Effector memory CD4-positive, alpha-beta T cell (primary cell): ENCODE data around the gene SEC23B.

Experiments
- DNase-seq, 3 donors: peaks; one replicate each; pipeline ENCODE4 v3.0.0-alpha.2; 2020
- H3K27ac ChIP-seq: 2 replicates; pipeline ENCODE4 v1.7.0; 2013; ENCODE audit warnings: mild to moderate bottlenecking, low read length, moderate library complexity; ENCODE audit not compliant: insufficient read depth, poor library complexity, severe bottlenecking
- H3K27me3 ChIP-seq: replicated peaks from 2 replicates; pipeline ENCODE4 v1.7.0; 2013; ENCODE audit warnings: mild to moderate bottlenecking, low read length; ENCODE audit not compliant: insufficient read depth, control insufficient read depth, poor library complexity, severe bottlenecking
- H3K36me3 ChIP-seq: 2 replicates; pipeline ENCODE4 v1.7.0; 2013; ENCODE audit warnings: mild to moderate bottlenecking, low read length, moderate library complexity; ENCODE audit not compliant: control insufficient read depth, insufficient read depth
- H3K4me1 ChIP-seq: 2 replicates; pipeline ENCODE4 v1.7.0; 2013; ENCODE audit warnings: low read length, mild to moderate bottlenecking; ENCODE audit not compliant: control insufficient read depth, insufficient read depth, poor library complexity, severe bottlenecking
- H3K4me3 ChIP-seq: 2 replicates; pipeline ENCODE4 v1.7.0; 2013; ENCODE audit warnings: low read length, low read depth, mild to moderate bottlenecking; ENCODE audit not compliant: insufficient read depth, poor library complexity, severe bottlenecking
- H3K9me3 ChIP-seq: 2 replicates; pipeline ENCODE4 v1.7.0; 2013; ENCODE audit warnings: mild to moderate bottlenecking, low read length, moderate library complexity; ENCODE audit not compliant: control insufficient read depth

Gene SEC23B

DNA sequence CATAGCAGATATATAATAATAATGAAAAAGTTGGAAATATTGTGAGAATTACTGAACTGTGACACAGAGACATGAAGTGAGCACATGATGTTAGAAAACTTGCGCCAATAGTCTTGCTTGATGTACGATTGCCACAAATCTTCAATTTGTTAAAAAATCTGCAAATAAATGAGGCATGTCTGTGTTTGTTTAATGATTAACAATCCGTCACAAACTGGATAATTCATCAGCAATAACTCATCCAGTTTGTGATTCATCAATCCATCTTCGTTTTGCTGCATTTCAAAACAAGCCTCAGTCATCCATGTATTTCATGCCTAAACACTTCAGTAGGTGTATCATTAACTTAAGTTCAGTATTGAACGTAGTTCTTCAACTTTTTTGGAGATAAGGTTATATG, 34.0 kb downstream of the SEC23B start:
- Histone ChIP-seq H3K4me1 (no peaks in the 10 kb centered on the region), H3K36me3 (peaks cover 55% of the 10 kb centered on the region), H3K9me3 (no peaks in the 10 kb centered on the region), H3K4me3 (no peak overlapping the region), H3K27me3 (no peaks in the 10 kb centered on the region), H3K27ac (no peak overlapping the region)
- no peak for DNase-seq

DNA sequence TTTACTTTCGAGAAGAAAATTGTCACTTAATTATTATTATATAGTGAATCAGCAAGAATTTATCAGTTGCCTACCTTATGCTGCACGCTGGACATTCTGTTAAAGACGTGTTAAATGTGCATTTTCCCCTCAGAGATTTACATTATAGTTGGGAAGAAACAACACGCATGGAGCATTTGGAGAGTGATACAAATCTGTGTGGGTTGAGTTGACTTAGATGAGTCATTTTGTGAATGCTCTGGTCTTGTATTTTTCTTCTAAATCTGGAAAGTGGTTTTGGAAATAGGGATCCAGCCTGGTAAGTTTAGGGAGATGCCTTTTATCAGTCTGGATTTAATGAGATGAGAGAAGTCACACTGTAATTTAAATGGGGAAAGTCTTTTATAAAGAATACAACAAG, 35.5 kb downstream of the SEC23B start:
- no peaks in the 10 kb centered on the region for H3K9me3 ChIP-seq
- H3K4me1 ChIP-seq, result no peaks in the 10 kb centered on the region
- H3K27me3 ChIP-seq, result no peaks in the 10 kb centered on the region
- no peak overlapping the region for H3K27ac ChIP-seq
- DNase-seq, result no peak
- H3K4me3 ChIP-seq, result no peak overlapping the region
- peaks cover 61% of the 10 kb centered on the region for H3K36me3 ChIP-seq

DNA sequence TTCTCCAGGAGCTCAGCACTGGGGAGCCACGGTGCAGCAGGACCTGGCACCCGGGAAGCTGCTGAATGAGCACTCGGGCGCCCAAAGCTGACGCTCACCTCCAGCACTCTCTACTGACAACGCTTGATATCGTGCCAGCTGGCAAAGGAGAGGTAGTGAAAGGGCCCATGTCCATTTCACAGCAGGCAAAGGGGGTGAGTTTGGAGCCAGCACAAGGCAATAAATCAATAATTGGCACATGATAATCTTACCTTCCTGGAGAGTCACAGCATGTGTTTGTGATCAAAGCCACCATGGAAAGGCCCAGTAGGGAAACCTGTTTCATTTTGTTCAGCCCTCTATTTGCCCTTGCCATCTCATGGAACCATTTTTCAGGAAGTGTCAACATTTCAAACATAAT, 36.2 kb downstream of the SEC23B start:
- no peaks in the 10 kb centered on the region for H3K27me3 ChIP-seq

DNA sequence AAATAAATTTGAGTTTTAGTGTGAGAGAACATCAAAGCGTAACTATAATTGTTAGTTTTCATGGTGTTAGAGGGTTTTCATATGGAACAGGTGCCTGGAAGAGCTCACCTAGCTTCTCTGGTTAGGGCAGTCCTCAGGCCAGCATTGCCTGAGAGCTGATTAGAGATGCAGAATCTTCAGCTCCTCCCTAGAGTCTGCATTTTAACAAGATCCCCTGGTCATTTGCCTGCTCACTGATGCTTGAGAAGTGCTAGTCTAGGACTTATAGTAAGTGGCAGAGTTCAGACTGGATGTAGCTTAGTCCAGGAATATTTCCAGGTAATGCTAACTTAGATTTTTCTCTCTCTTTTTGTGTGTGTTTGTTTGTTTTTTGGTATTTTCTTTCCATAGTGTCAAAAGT, 37.8 kb downstream of the SEC23B start:
- H3K36me3 ChIP-seq, result peaks cover 72% of the 10 kb centered on the region
- H3K27ac ChIP-seq, result no peak overlapping the region
- H3K4me1 ChIP-seq, result no peaks in the 10 kb centered on the region
- H3K9me3 ChIP-seq, result no peaks in the 10 kb centered on the region
- H3K27me3 ChIP-seq, result no peaks in the 10 kb centered on the region
- no peak for DNase-seq
- no peak overlapping the region for H3K4me3 ChIP-seq

More for the DNA sequence above, 36.2 kb downstream of the SEC23B start:
- Histone ChIP-seq H3K9me3 (no peaks in the 10 kb centered on the region), H3K27ac (no peak overlapping the region), H3K36me3 (peaks cover 63% of the 10 kb centered on the region), H3K4me3 (no peak overlapping the region), H3K4me1 (no peaks in the 10 kb centered on the region)
- DNase-seq, result no peak

DNA sequence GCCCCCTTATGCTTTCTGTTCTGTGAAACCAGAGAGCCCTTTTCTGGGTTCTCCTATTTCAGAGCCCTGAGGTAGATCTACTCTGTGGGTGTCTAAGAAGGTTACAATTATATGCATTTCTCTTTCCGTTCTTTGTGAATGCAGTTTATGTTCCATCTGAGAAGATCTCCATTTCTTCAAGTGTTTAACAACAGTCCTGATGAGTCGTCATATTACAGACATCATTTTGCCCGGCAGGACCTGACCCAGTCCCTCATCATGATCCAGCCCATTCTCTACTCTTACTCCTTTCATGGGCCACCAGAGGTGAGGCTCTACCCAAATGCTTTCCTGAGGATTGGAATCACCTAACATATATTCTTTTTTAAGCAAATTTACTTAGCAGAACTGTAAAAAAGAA, 40.7 kb downstream of the SEC23B start:
- no peak for DNase-seq
- no peak overlapping the region for H3K4me3 ChIP-seq
- H3K9me3 ChIP-seq, result no peaks in the 10 kb centered on the region
- peaks cover 71% of the 10 kb centered on the region for H3K36me3 ChIP-seq
- no peaks in the 10 kb centered on the region for H3K27me3 ChIP-seq
- H3K27ac ChIP-seq, result no peak overlapping the region
- H3K4me1 ChIP-seq, result no peaks in the 10 kb centered on the region

- no peak for DNase-seq
- H3K36me3 ChIP-seq, result peaks cover 56% of the 10 kb centered on the region
- no peaks in the 10 kb centered on the region for H3K27me3 ChIP-seq
- H3K4me3 ChIP-seq, result no peak overlapping the region
- H3K4me1 ChIP-seq, result no peaks in the 10 kb centered on the region
- no peak overlapping the region for H3K27ac ChIP-seq
- H3K9me3 ChIP-seq, result no peaks in the 10 kb centered on the region
Observed at GRCh38 chr20:18553746-18554145, 46.0 kb downstream of the SEC23B start.

DNA sequence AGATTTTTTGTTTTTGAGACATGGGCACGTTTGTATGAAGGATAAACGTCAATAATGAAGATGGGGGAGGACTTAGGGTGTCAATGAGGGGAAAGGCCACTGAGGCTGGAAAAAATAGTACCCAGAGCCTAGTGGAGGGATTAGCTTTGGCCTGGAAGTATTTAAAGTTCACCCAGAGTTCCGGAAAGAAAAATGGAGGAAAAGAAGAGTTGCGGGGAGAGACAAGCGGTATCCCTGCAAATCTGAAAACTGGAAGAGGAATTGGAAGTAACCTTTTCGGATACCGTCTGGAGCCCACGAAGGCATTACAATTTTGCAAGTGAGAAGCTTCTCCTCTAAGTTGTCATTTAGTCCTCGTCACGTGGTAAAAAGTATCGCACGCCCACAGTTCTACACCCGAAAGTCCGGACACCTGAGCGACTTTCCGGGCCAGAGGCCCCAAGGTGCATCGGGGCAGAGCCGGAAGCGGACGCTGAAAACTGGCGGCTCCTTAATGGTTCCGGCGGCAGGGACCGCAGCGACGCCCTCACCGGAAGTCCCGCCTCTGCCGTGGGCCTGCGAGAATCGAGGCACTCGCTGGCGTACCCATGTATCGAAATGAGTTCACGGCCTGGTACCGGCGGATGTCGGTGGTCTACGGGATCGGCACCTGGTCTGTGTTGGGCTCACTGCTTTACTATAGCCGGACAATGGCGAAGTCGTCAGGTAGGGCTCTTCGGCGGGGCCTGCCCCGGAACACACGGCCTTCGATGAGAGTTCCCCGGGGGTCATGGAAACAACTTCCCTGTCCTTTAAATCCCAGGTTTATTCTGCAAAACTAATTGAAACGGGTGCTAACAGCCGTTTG, 59.4 kb downstream of the SEC23B start, which contains the start of gene SMIM26:
Gene SMIM26, plus strand, starts transcription at position 541 of the 847 bp plus-strand sequence. Its CDS starts 47 bp downstream, at position 588.
- Histone ChIP-seq H3K27ac (peak within 1 kb of the TSS; percentile 88), H3K4me3 (peak within 1 kb of the TSS; percentile 74), H3K27me3 (no peaks in the 10 kb centered on the region), H3K9me3 (no peaks in the 10 kb centered on the region), H3K36me3 (peaks cover 23% of the 10 kb centered on the region), H3K4me1 (peaks cover 11% of the 10 kb centered on the region)
- DNase-seq, result peak; percentile 83 to 87 (median 83)

- H3K27me3 ChIP-seq, result no peaks in the 10 kb centered on the region
- H3K9me3 ChIP-seq, result no peaks in the 10 kb centered on the region
Observed at GRCh38 chr20:18567739-18568091, 60.0 kb downstream of the SEC23B start.

DNA sequence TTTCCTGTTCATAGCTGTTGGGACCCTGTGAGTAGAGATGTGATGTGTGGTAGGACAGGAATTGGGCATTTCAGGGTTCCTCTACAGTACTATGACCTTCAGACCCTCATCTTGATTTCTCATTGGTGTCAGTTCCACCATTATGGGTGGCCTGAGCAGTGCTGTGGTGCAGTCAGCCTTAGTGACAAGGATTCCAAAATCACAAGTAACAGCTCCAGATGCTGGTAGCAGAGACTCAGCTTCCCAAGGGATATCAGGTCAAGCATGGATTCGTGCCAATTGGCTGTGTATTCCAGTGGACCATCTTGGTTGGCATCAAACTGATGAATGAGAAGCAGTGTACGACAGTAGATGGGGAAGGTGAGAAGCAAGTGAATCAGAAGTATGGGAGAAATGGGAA, 63.3 kb downstream of the SEC23B start:
- no peaks in the 10 kb centered on the region for H3K27me3 ChIP-seq
- H3K27ac ChIP-seq, result no peak overlapping the region
- peaks cover 19% of the 10 kb centered on the region for H3K36me3 ChIP-seq
- no peaks in the 10 kb centered on the region for H3K9me3 ChIP-seq
- no peak for DNase-seq
- peaks cover 11% of the 10 kb centered on the region for H3K4me1 ChIP-seq
- H3K4me3 ChIP-seq, result no peak overlapping the region

More at GRCh38 chr20:18567739-18568091, 60.0 kb downstream of the SEC23B start:
- no peak for DNase-seq
- Histone ChIP-seq H3K4me1 (peaks cover 11% of the 10 kb centered on the region), H3K36me3 (peaks cover 19% of the 10 kb centered on the region), H3K4me3 (peak overlapping the region; percentile 74), H3K27ac (peak overlapping the region; percentile 88)

DNA sequence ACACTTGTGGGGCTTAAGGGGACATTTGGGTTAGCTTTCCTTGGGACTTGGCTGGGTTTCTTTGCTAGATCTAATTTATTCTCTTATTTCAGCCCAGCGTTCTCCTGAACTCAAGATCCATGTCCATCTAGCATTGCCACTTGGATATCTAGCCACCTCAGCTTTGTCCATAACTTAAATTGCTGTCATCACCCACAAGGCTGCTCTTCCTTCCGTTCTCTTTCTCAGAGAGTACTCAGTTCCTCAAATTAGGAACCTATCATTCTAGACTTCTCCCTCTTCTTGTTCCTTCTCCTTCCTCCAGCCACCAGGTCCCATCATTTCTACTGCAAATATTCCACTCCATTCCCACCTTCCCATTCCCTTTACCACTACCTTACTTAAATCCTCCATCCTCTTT, 63.8 kb downstream of the SEC23B start:
- peaks cover 9% of the 10 kb centered on the region for H3K4me1 ChIP-seq
- peaks cover 19% of the 10 kb centered on the region for H3K36me3 ChIP-seq
- no peak for DNase-seq
- H3K4me3 ChIP-seq, result no peak overlapping the region
- H3K27ac ChIP-seq, result no peak overlapping the region
- no peaks in the 10 kb centered on the region for H3K27me3 ChIP-seq
- no peaks in the 10 kb centered on the region for H3K9me3 ChIP-seq
